NCI-H748 (cell line): ENCODE results near the gene PTPRE.

Source experiments
- DNase-seq: peaks from one replicate; lab custom pipeline; 2025; ENCODE audit not compliant: unreplicated experiment; lab: John Stamatoyannopoulos, UW

Gene PTPRE

DNA sequence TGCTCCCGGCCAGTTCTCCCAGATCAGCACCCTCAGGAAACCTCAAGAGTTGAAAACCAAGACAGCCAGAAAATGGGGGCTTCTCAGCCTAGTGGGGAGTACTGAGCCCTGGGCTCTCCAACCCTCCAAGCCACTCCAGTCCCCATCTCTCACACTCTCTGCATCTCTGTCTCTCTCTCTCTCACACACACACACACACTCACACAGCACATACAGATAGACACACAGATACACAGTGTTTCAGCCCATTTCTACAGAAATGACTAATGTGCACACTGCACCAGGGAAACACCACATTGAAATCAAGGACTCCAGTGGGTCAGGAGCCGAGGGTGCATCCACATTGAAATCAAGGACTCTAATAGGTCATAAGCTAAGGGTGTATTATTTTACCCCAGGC lies 111.8 kb downstream of the PTPRE start:
- DNase-seq: no peak

DNA sequence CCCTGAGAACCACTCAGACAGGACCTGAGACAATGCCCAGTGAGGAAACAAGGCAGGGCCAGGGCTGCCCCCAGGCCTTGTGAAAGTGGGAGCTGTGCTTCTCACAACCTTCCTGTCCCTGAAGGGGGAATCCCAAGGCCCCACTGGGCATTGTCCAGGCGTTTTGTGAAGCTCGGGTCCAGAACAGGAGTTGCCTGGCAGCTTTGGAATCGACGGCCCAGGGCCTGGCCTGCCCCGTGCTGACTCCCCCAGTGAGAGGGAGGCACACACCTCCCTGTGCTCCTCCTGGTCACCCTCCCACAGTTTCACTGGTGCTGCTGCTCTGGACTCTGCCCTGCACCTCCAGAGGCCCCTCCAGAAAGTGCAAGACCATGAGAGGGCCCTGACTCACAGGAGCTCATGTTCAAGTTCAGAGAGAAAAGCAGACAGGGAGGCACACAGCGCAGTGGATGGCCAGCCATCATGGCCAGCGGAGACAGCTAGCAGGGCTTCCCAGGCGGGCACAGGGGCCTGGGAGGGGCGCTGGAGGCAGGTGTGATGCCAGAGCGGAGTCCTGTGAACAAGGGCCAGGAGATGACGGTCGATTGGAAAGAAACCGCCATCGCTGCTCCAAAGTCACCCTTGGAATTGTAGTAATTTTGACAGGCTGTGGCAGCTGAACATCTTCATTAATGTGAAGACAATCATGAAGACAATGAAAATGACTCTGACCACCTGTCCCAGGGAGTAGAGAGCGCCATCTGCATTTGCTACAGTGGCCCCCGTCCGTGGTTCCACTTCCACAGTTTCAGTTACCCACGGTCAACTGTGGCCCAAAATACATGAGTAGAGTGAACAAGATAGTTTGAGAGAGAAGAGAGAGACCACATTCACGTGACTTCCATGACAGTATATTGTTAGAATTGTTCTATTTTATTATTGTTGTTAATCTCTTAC lies 115.6 kb downstream of the PTPRE start:
- no peak for DNase-seq

DNA sequence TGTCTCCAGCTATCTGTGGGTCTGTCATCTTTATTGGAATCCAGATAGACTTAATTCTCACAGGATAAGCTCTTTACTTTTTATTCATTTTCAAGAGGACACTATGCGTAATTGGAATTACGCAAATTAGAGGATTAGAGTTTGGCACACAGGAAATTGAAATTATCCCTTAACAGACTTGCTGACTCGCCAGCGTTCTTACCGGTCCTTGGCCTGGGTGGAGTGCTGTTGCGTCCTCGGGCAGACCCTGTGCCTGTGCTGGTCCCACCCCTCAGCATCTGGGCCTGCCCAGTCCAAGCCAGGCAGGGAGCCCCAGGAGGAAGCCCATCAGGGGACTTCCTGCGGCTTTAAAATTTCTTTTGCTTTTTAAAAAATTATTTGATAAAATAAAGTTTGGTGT lies 117.5 kb downstream of the PTPRE start:
- DNase-seq: no peak

DNA sequence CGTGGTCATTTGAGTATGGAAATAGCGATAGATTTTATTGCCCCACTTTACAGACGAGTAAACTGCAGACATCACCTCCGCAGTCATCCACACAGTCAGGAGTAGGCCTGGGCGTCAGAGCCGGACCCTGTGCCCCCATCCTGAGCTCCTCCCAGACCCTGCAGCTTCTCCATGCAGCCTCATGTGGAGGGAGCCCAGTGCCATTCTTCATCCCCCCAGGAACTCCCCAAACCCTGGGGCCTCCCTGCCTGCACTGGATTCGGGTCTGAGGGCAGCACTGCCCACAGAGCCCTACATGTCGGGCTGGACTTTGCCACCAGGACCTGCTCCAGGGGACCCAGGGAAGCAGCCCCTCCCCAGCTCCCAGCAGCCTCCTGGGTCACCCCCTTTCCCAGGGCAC lies 118.5 kb downstream of the PTPRE start:
- no peak for DNase-seq

DNA sequence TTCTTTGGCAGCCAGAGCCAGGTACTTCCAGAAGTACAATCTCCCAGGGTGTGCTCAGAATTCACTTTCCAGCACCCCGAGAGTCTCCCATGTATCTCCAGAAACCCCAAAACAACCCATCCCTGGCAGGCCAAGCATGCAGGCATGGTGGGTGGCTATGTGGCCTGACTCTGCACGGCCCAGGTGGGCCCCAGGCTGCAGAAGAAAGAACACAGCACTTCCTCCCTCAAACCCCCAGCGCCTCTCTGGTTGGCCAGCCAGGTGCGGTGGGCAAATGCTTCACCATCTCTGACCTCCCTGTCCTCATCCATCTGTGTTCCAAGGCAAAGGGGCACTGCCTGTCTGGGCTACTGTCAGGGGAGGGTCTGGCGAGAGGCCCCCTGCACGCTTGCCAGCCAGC lies 119.0 kb downstream of the PTPRE start:
- no peak for DNase-seq

DNA sequence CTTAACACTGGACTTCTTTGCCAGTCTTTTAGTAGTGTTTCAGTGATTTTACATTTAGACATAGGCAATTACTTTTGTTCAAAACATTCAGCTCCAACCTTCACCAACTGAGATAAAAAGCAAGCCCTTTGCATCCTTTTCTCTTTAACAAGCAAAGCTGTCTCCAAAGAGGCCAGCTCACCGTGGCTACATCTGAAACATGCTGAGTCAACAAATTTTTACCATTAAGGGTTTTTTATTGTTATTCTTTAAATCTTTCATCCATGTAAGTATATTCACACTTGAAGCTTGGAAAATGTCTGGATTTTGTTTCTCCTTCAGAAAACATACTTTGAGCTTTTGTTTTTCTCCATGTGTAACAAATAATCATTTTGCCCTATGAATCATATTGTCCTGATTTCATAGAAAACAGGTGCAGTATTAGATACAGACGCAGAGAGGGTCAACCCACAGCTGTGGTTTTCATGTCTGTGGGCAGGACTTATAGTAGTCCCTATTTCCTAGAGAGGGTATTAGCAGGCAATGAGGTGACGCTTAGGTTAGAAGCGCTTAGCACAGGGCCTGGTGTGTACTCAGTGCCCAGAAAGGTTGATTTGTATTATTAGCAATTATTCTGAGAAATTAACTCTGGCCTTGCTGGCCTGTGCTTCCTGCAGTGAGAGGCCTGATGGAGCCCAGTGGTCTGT lies 119.9 kb downstream of the PTPRE start:
- no peak for DNase-seq

DNA sequence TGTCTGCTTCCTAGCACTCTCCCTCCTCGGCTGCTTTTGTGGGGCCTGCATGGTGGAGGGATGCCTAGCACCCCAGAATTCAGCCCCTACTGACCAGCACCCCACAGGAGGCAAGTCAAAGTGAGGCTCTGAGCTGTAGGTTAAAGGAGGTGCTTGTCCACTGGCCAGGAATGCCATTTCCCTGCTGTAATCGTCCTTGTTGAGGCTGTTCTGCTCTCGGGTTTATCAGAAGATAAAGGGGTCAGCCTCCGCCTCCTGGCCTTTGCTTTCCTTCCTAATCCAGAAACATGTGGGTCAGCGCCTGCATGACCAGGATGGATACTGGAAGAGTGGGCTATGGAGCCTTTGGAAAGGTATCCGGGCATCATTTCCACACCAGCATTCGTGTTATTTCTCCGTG lies 120.4 kb downstream of the PTPRE start:
- no peak for DNase-seq

DNA sequence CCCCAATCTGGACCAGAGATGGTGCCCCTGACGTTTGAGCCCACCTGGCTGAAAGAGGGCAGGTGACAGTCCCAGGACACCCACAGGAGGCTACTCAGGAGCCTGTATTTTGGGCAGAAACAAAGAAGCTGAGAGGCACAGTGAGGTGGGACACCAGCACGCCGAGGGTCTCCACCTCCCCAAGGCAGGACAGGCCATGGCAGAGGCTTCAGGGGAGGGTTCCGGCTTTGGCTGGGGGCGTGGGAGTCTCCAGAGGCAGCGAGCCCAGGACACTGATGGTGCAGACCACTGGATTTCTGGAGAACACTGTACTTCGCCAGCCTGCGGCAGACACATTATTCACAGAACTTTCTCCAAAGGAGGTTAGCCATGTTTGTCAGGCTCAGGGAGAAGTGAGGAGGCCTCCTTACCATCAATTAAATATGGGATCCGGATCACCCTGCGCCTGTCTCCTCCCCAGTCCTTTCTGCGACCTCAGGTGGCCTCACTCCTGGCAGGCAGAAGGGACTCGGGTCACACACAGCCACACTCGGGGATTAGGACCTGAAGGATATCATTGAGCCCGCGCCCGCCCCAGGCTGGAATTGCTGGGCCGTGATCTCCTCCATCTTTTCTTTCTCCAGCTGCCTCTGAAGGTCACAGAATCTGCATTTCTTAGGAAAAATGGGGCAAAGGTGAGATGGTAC lies 121.1 kb downstream of the PTPRE start:
- DNase-seq: no peak

DNA sequence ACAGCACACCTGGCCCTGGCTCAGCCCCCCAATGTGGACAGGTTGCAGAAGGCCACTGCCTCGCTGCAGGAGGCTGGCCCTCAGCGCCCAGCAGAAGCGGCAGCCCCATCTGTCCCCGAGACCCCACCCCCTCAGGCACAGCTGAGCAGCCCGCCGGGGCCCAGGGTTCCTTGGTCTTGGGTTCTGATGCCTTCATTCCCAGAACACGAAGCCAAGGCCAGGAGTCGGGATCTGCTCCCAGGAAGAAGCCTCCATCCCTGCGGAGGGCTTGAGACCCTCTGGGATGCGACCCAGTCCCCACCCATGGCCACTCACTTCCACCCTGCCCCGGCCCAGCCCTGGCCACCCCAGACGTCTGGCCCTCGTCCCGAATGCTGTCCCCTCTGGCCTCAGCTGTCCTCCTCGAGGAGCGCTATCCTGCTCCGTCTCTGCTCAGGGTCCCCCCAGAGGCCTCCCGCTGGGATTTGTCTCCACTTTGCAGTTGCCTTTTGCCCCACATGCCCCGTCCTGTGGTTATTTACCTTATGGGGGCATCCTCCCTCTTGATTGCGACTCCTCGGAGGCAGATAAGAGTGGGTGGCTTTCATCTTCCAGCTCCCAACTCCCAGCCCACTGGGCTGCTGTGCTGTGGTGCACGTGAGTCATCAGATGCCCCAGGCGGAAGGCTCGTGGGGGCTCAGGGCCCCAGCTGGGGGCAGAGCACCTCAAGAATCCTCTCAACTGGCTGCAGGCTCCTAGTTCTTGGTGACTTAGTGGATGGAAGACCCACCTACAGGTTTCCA lies 121.8 kb downstream of the PTPRE start:
- DNase-seq: no peak

DNA sequence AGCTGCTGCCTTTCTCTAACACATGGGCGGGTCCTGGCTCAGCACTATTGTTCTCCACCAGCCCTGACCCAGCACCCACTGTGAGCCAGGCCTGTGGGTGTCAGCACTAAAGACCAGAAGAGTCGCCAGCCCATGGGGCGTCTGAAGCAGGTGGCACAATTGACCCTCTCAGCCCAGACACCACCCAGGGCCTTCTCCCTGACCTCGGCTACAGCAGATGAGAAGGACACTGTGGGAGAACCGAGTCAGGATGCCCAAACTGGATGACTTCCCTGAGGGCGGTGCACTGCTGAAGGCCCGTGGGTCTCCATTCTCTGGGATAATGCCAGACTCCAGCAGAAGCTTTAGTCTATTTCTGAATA lies 122.4 kb downstream of the PTPRE start:
- DNase-seq: no peak

DNA sequence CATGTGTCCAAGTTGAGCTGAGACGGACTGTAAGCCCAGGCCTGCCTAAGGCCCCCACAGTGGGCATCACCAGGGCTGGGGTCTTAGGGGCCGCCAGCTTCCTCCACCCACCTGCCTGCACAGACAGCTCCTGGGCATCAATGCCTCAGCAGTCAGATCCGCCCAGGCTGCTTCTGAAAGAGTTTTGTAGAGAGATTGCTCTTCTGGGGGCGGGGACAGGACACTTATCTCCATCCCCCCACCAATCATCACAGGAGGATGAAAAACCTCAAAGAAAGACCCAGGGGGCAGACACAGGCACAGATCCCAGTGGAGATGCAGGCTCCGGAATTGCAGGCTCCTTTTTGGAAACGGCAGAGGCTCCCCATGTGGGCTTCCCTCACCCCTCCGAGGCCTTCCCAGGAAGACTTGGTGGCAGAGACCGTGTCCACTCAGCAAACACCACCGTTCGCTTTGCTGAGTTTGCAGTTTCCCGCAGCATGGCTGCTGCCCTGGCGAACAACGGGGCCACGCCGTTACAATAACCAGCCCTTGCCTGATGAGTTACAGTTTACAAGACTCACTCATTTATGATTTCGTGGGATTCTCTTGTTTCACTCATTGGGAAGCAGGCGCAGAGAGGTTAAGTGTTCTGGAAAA lies 122.9 kb downstream of the PTPRE start:
- no peak for DNase-seq

DNA sequence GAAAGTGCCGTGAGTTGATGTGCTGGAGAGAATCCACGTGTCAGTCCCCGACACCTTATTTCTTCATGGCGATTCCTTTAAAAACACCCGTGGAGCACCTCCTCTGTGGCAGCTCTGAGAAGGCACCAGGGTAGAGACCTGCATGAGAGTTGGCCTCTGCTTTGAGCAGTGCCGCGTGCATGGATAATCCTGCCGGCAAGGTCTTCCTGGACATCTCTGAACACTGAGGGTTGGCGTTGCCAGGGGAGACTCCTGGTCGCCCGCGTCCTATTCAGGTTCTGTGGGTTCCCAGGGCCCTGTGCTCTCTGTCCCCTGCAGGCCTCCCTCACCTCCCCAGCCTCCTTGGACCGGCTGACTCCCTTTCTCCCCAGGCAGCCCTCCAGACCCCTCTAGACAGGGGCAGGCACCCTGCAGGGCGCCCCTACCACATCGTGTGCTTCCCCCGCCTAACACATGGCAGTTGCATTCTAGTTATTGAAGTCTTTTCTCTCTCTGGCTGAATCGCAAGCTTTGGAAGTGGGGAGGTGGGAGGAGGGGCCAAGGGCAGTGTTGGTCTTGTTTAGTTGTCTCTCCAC lies 123.7 kb downstream of the PTPRE start:
- DNase-seq: no peak

DNA sequence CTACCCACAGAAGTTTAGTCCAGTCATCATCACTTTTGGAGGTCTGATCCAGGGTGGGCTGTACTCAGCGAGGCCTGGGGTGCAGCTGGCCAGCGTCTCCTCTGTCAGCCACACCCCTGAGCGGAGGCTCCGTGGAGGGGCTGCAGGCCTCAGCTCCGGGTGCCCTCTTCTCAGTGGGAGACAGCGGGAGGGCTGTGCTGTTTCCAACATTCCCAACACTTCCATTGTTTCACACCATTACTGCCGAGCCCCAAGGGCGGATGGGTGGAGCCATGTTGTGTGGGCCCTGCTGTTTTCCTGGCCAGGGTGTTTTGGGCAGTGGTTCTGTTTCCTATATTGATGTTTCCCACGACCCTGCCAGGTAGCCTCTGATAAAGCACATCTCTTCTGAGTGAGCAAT lies 124.3 kb downstream of the PTPRE start:
- DNase-seq: no peak

DNA sequence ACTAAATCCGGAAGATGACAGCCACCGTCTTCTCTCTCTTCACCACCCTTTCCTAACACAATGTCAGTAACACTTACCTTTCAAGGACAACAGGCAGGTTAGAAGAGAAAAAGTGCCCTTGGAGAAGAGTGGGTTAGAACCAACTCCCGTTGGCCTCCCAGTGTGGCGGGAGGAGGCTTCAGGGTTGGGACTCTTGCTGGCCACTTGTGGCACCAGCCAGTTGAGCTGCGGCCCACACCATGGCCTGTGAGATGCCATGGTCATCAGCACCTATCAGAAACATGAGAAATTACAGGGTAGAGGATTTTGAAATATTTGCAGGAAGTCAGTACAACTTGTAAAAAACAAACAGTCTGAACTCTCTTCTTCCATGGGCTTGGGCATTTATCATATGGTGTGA lies 125.6 kb downstream of the PTPRE start:
- DNase-seq: no peak

DNA sequence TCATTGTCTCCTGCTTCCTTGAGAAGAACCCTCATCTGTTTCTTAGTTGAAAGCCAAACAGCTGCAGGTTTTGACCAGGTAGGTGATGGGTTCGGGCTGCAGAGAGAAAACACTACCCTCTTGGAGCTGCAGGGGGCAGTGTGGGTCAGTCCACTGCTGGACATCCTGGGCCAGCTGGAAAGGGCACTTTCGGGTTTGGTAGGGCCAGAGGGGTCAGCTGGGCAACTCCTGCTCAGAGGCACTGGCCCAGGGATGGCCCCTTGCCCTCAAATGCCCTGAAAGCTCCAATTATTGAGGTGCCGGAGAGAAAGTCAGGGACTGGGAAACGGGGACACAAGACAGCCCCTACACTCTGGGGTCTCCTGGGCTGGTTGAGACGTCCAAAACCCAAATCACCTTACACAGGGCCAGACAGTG lies 128.7 kb downstream of the PTPRE start:
- no peak for DNase-seq

DNA sequence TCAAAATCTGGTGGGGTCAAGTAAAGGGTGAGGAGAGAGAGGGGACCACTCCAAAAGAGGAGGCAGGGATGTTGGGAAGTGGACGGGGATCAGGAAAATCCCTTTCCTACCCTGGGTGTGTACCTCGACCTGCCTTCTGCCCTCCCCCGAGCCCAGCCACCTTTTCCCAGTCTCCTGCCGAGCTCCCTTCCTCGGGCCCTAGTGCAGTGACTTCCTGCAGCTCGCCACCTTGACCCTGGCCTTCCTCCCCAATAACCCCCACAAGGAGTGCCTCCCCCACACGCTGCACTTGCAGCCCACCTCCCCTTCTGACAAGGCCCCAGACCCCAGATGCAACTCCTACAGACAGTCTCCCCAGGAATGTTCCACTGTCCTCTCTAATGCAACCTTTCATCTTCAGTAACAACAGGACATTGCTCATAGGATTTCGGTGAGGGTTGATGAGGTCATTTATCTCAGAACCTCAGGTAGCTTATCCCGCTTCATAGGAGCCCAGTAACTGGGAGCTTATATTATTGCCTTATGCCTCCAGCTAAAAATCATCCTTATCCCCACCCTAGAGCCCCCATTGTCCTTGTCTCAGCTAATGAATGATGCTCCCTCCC lies 129.2 kb downstream of the PTPRE start:
- DNase-seq: no peak

DNA sequence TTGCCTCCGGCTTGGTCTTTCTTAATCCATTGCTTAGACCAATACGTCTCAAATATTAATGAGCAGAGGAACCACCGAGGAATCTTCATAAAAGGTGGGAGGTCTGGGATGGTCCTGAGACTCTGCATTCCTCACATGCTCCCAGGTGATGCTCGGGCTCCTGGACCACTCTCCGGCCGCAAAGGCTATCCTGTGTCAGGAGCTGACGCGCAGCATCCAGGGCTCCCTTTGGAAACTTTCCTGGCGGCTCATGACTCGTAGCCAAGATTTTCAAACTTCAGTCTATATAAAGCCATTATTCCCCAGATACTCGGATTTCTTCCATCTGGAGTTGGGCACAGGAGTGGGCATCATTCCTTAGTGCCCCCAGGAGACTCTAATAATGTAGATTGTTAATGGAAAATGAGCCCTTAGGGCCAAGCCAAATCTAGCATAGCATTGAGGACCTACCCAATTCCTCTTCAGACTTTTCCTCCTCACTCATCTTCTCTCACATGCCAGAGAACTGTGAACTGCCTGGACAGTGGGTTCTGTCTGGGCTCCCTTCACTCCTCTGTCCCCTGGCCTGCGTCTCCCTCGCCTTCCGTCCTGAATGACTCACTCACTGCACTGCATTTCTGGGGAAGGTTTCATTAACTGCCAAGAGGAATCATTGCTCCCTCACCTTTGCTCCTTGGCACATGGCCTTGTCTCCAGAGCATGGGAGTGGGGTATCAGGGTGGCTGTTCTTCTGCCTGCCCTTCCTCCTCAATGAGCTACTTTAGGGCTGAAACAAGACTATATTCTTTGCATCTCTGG lies 130.0 kb downstream of the PTPRE start:
- DNase-seq: no peak

DNA sequence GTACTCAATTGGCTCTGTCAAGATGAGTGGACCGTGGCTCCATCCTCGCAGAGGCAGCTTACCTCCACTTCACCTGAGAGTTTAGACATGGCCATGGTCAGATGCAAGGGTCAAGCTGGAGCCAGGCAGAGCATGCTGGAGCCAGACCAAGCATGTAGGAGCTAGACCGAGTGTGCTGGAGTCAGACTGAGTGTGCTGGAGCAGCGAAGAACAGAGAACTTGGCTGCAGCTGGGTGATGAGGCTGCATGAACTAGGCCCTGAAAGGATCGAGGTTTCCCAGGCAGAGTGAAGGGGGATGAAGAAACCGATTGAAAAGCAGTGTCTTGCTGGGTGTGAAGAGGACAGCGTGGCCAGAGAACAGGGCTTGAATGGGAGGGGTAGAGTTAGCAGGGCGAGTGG lies 133.2 kb downstream of the PTPRE start:
- DNase-seq: no peak

DNA sequence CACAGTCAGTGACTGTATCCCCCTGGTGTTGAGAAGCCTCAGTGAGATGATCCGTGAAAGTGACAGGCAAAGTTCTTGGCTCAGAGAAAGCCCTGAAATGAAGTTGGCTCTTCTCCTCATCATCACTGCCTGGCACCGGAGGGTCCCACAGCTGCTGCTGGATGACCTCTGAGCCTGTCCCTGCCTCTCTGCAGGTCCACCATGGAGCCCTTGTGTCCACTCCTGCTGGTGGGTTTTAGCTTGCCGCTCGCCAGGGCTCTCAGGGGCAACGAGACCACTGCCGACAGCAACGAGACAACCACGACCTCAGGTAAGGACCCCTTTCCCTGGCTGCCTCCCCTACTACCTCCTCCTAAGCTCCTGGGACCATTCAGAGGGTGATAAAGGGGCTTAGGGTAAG lies 133.8 kb downstream of the PTPRE start:
- DNase-seq: no peak
